Sciatic nerve (tissue), 2 donors: ENCODE results near the gene EDEM2. TPM values are rescaled to one million over a fixed set of nuclear protein-coding genes. Genes with fewer than 3 reads are reported as not detected.
A peak's percentile ranks its signal among the peaks of the same experiment; 100 is the strongest.
"Not testable (repeated sequence)": the region's sequence is repeated elsewhere in the genome, so short reads cannot be mapped to it uniquely, and the experiment has no call there.

Experiments used
- ATAC-seq: fragments of 200-7000 bp; cut with Tn5 transposase; one replicate; pipeline ENCODE4 v1.9.1; 2020; ENCODE audit warnings: mild to moderate bottlenecking, moderate library complexity
- DNase-seq: peaks from one replicate; pipeline ENCODE4 v3.0.0-alpha.2; 2020; ENCODE audit warnings: low spot score
- intact Hi-C: fragments of 100-400 bp; cut with DNase I; formaldehyde crosslinking; loops from one replicate; pipeline ENCODE4 v1.14.2; 2022
- total RNA-seq: library from RNA; stranded (reverse); fragmentation: NEBNext Ultra II Directional; extraction: Animal tissue kit (Norgen Biotek cat#: 25700); gene quantifications from one replicate; pipeline ENCODE4 v1.2.1, GENCODE V29; 2021
- donor health status: DM: no; HTN: no; CAD: no.
- donor health status: DM: no; HTN: no; CAD: no.

Gene EDEM2
- total RNA-seq, 1 donor from 2014 or later, result 15.4 TPM

- ATAC-seq, result peak; percentile 95
- intact Hi-C loops, result no loop called here
- peak; percentile 91 for DNase-seq
These were observed 24.8 kb upstream of the EDEM2 start, which contains the start of gene PROCR for GRCh38 chr20:35171753-35172433. Gene PROCR, plus strand, starts transcription at chr20:35172072. Its CDS starts 83 bp downstream, at chr20:35172155.

DNA sequence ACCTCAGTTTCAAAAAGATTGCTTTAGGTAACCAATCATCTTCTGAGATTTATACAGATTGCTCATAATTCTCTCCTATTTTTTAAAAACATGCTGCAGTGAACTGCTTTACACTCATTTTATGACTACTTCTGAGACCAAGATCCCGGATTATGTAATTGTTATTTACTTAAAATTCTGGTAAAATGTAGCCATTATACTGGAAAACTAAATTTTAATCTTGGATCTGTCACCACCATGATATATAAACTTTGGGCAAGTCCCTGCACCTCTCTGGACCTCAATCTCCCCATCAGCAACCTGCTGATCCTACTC lies 24.3 kb upstream of the EDEM2 start:
- ATAC-seq, result no peak
- DNase-seq, result no peak
- intact Hi-C loops, result no loop called here

- intact Hi-C loops, ATAC-seq, DNase-seq: not testable (repeated sequence)
These were observed 21.7 kb upstream of the EDEM2 start for GRCh38 chr20:35168701-35169409.

GRCh38 chr20:35167787-35168186 lies 20.7 kb upstream of the EDEM2 start:
- intact Hi-C loops, result no loop called here
- no peak for DNase-seq
- no peak for ATAC-seq

DNA sequence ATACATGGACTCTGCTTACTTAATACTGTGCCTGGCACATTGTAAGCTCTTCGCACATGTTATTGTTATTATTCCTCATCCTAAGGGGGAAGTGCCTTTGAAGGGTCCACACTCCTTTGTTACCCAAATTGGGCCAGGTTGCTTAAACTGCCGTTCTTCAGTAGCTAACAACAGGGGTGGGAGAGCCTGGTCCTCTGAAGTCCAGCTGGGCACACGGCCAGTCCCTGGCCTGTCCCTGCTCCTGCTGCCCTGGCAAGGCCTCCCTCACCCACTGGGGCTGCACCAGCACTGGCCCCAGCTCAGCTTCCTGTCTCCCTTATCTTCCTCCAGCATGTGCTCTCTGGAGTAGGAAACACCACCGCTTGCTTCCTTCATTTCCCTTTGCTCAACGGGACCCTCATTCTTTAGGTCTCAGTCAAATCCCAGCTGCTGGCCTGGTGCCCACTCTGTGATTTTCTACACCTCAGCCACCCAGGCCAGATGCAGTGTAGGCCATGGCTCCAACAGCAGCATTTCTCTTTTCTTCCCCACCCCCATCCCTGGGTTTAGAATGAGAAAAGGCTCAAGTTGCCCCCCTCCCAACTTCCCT lies 19.2 kb upstream of the EDEM2 start:
- ATAC-seq (peak; percentile 73), DNase-seq (no peak)
- intact Hi-C loops, result no loop called here

DNA sequence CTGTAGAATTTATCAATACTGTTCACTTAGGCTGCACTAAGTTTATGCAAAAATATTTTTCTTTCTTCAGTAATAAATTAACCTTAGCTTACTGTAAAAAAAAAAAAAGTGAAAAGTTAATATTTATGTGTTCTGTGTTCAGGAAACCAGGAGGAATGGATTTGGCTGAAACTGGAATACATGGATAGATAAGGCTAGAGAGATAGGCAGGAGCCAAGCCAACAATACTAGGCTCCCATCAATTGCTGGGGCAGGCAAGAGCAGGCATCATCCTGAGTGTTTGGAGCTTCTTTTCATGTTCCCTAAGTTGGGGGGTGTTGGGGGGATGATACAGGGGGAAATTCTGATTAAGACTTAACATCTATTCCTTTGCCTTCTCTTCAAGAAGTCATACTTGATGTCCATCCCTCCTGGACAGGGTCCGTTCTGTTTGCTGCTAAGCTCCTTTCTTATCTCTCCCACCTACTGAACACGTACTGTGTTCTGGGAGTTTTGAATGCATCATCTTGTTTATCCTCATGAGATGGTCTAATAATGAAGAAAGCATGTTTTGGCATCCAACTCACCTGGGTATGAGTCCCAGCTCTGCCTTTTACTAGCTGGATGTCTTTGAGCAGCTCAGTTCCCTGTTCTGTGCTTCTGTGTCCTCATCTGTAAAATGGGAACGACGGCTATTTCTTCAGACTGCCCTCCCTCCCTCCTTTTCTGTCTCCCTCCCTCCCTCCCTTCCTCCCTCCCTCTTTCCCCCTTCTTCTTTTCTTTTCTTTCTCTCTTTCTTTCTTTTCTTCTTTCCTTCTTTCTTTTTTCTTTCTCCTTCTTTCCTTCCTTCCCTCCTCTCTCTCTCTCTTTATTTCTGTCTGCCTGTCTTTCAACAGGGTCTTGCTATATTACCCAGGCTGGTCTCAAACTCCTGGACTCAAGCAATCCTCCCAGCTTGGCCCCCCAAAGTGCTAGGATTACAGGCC lies 18.4 kb upstream of the EDEM2 start:
- intact Hi-C loops, result no loop called here
- DNase-seq (no peak), ATAC-seq (no peak)

DNA sequence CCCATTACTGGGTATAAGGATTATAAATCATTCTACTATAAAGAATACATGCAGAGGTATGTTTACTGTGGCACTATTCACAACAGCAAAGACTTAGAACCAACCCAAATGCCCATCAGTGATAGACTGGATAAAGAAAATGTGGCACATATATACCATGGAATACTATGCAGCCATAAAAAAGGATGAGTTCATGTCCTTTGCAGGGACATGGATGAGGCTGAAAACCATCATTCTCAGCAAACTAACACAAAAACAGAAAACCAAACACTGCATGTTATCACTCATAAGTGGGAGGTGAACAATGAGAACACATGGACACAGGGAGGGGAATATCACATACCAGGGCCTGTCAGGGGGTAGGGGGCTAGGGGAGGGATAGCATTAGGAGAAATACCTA lies 17.4 kb upstream of the EDEM2 start:
- ATAC-seq, DNase-seq, intact Hi-C loops: not testable (repeated sequence)

DNA sequence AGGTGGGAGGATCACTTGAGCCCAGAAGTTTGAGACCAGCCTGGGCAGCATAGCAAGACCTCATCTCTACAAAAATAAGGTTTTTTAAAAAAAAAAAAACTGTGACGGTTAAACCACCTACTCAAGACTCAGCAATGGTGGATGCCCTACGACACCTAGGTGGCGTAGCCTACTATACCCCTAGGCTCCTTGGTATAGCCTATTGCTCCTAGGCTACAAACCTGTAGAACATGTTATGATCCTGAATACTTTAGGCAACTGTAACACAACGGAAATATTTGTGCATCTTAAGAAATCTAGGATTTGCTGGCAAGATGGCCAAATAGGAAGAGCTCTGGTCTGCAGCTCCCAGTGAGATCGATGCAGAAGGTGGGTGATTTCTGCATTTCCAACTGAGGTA lies 13.2 kb upstream of the EDEM2 start:
- ATAC-seq, DNase-seq, intact Hi-C loops: not testable (repeated sequence)

DNA sequence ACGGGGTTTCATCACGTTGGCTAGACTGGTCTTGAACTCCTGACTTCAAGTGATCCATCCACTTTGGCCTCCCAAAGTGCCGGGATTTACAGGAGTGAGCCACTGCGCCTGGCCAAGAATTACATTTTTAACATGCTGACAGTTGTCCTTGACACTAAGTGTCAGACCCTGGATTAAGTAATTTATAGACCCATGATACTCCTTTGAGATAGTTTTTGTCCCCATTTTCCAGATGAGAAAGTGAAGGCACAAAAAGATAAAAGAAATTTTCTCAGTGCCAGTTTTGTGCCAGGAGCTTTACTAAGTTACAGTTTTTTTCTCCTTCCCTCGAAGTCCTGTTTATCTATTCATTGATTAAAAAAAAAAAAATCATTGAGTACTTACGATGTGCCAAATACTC lies 9.8 kb upstream of the EDEM2 start:
- DNase-seq, result no peak
- ATAC-seq, result no peak
- intact Hi-C loops, result no loop called here

DNA sequence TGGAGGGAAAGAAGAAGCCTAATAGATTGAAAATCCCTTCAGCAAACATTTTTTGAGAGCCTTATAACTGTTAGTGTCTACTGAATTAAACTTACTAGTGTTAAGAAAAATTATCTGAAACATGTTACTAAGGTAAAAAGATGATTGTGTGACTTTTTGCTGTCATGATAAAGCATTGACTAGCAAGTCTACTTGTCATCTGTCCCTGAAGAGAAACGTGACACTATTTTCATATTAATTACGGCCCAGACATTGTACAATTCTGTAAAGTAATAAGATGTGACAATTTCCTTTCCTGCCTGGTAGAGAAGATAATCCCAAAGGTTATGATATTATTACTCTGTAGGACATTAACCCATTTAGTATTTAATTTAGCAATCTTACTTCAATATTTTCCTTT lies 8.8 kb upstream of the EDEM2 start:
- no peak for DNase-seq
- intact Hi-C loops, result no loop called here

GRCh38 chr20:35151736-35152135 lies 4.6 kb upstream of the EDEM2 start:
- peak; percentile 94 for ATAC-seq

More for the DNA sequence above, 8.8 kb upstream of the EDEM2 start:
- no peak for ATAC-seq

GRCh38 chr20:35150846-35151579 lies 3.9 kb upstream of the EDEM2 start:
- ATAC-seq (no peak), DNase-seq (no peak)
- intact Hi-C loops, result no loop called here

More at GRCh38 chr20:35151736-35152135, 4.6 kb upstream of the EDEM2 start:
- DNase-seq, result no peak
- intact Hi-C loops, result no loop called here

- intact Hi-C loops, DNase-seq, ATAC-seq: not testable (repeated sequence)
These were observed 487 bp upstream of the EDEM2 start for GRCh38 chr20:35147575-35148071.

- DNase-seq (no peak), ATAC-seq (peak; percentile 17)
- intact Hi-C loops, result no loop called here
These were observed 727 bp downstream of the EDEM2 start for GRCh38 chr20:35146299-35146919.

GRCh38 chr20:35145141-35145564 lies 2.0 kb downstream of the EDEM2 start:
- peak; percentile 34 for ATAC-seq
- intact Hi-C loops, result no loop called here
- no peak for DNase-seq

DNA sequence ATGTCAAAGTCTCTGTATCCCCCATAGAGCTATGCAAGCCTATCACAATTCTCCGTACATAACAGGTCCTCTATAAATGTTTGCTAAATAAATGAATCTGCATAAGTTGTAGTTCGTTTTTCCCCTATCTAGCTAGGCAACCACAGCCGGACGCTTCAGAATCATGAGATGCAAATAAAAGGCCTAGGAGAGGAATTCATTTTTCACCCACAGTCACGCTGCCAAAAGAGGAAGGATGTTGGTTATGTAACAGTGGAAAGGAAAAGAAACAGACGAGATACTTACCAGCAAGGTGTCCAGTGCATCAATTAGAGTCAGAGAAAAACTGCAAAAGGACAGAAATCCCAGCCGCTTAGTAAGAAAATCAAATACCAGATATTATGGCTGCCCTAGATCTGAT lies 2.4 kb downstream of the EDEM2 start:
- intact Hi-C loops, result loop anchor here (5.0 kb wide), 1 partner anchor 63 kb away; no protein-coding TSS in a partner anchor
- DNase-seq, result no peak
- no peak for ATAC-seq

GRCh38 chr20:35135867-35136586 lies 11.1 kb downstream of the EDEM2 start:
- intact Hi-C loops, result no loop called here
- peak; percentile 63 for ATAC-seq
- DNase-seq, result no peak
